ENCODE measurements around the gene SETBP1.

The SETBP1 gene

DNA sequence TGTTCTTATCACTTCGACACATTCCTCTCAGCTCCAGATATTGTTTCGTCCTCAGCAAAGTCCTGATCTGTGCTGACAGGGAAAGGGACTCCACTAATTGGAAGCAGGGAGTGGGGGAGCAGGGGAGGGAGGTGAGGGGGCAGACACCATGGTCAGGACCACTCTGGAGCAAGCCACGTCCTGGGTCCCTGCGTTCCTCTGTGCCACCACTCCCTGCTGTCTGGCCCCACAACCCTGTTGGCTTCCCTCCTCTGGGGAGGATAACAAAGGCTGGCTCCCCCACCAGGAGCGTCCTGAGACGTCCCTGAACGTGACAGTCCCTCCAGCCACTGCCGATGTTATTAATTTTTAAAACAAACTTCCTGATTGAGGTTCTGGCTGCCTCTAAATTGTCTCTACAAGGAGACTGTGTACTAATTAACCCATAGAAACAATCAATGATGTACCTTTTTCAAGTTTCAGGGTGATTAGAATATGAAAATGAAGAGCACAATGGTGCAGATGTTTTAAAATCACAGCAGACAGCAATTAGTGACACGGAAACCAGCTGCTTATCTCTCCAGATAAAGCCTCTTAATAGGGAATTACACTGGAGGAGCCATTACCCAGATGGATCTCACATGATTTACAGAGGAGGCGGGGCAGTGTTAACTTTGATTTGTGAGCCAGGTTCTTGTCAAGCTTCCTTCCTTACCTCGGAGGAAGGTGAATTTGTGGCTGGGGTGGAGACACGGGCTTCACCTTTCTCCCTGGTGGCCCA, 257.5 kb downstream of the SETBP1 start:
- DNase-seq (ENCODE audit: low read depth), result no peak

DNA sequence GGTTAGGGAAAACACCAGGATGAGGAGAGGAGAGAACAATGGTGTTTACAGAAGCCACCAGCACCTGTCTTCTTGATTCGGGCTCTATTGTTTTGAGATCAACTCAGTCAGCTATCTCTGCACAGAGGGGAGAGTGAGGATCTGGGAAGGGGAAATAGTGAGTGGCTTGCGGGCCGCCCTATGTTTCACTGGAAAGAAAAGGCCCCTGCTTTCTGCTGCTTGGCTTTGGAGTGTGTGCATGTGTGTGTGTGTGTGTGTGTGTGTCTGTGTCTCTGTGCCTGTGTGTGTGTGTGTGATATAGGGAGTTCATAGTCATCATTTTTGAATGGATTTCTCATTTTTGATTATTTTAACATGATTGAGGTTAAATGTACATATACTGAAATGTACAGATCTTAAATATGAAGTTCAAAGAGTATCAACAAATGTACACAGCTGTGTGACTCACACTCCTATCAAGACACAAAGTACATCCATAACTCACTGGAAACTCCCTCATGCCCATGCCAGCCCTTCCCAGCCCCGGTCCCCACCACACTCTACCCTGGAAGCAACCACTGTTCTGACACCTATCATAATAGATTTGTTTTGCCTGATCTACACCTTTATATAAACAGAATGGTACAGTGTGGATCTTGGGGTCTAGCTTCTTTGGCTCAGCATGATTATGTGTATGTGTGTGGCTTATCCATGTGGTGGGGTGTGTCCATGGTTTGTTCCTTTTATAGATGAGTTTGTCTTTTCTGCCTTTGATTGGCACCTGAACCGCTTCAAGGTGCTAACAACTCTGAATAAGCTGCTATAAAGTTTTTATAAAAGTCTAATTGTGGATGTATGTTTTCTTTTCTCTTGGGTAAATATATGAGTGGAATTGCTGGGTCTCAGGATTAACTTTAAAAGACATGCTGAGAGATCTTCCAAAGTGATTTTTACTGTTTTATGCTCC, 258.3 kb downstream of the SETBP1 start:
- no peak for DNase-seq (ENCODE audit: low read depth)

DNA sequence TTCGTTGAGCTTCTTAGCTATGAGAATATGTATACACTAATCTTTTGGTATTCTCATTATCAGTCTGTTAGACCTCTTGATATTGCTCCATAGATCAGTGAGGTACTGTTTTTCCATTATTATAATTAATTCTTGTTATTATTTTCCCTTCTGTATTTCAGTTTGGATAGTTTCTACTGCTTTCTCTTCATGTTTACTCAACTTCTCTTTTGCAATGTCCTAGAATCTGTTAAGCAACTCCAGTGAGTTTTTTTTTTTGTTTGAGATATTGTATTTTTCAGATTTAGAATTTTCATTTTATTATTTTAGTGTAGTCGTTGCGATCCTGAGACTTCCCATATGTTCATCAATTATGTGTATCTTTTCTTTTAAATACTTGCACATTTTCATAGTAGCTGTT, 260.8 kb downstream of the SETBP1 start:
- no peak for DNase-seq (ENCODE audit: low read depth)

DNA sequence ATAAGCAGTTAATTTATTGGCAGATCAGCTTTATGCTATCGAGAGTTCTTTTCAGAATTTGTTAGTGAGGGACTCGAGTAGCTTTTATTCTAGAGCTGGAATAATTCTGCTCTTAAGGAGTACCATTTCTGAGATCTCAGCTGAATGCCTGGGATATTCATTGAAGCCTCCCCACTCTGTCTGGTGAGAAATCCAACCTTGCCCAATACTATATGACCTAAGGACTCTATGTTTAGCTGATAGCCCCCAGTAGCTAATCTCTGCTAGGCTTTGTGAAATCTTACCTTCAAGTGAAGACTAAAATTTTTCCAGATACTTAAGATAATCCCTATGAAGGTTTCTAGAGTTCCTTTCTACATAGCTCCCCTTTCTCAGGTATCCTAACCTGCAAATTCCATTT, 261.4 kb downstream of the SETBP1 start:
- DNase-seq (ENCODE audit: low read depth), result no peak

DNA sequence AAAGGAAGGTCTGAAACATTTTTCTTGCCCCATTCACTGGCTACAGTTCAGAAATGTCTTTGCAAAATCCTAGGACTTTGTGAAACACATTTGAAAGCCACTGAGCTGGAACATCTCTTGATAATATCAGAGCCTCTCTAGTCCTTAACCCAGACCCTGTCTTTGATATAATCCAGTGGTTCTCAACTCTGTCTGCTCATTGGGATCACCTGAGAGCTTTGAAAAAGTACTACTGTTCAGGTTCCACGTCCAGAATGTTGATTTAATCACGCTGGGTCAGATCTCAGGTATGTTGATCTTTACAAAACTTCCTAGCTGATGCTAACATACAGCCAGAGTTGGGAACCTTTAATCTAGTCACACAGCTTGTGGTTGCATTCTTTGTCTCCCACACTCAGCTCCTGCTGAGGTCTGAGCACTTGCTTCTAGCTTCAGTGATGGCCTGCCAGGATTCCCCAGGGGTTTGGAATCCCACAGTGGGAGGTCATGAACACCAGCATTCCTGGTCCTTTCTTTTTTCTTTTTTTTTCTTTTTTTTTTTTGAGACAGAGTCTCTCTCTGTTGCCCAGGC, 262.7 kb downstream of the SETBP1 start:
- no peak for DNase-seq (ENCODE audit: low read depth)

DNA sequence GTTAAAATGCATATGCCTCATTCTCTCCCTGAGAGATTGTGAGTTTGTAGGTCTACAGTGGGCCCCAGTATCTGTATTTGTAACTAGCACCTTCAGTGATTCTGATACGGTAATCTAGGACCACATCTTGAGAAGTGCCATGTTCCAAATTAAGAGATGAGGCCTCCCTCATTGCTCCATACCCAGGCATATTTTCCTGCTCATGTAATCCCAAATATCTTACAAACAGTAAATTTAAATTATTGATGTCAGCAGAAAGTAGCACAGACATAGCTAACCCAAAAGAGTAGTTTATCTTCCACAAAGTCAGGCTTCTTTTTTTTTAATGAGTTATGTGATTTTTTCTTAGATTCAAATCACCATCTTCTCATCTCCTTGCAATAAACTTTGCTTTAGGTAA, 263.8 kb downstream of the SETBP1 start:
- no peak for DNase-seq (ENCODE audit: low read depth)

DNA sequence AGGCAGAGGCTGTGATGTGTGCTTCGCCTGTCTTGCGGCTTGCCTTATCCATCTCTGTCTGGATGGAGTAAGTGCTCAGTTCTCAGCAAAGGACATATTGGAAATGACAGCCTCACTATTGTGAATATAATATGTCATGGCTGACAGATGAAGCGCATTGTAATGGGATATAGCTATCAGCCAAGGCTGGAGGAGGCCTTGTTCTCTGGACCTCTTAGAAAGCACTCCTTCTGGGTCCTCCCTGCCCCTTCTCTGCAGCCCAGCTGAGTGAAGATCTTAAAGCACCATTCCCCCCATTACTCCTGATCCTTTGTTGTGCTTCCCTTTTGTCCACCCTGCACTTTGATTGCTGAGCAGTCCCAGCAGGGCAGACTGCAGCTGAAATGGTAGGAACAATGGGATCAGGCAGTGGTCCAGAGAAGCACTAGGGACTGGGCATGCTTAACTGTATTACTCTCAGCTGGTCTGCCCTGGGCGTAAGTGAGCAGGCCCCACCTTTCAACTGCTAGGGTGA, 265.3 kb downstream of the SETBP1 start:
- no peak for DNase-seq (ENCODE audit: low read depth)

DNA sequence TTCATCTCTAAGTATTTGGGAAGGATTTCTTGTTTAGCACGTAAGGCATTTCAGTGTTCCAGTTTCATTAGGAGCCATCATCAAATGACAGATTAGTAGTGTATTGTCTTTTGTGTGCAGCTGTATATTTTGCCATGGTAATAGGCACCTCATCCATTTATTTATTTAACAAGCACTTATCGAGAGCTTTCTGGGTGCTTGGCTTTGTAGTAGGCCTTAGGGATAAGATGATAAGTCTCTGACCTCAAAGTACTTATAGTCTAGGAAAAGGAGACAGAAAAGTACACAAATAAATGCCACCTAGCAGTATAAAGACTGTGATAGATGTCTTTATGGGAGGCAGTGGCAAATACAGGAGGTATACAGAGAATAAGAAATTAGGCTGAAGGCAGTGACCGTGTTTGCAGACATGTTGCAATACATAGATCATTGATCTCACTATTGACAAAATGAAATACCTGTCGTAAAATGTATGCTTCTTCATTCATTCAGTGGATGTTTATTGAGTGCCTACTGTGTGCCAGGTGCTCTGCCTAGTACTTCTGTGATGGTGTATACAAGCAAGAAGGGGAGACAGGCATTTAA, 265.9 kb downstream of the SETBP1 start:
- no peak for DNase-seq (ENCODE audit: low read depth)

DNA sequence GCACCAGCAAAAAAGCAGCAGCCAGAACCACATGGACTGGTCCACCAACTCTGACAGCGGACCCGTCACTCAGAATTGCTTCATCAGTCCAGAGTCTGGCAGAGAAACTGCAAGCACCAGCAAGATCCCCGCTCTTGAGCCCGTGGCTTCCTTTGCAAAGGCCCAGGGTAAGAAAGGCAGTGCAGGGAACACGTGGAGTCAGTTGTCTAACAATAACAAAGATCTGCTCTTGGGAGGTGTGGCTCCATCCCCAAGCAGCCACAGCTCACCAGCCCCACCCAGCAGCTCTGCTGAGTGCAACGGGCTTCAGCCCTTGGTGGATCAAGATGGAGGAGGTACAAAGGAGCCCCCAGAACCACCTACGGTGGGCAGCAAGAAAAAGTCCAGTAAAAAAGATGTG, 269.3 kb downstream of the SETBP1 start:
- DNase-seq (ENCODE audit: low read depth), result no peak

DNA sequence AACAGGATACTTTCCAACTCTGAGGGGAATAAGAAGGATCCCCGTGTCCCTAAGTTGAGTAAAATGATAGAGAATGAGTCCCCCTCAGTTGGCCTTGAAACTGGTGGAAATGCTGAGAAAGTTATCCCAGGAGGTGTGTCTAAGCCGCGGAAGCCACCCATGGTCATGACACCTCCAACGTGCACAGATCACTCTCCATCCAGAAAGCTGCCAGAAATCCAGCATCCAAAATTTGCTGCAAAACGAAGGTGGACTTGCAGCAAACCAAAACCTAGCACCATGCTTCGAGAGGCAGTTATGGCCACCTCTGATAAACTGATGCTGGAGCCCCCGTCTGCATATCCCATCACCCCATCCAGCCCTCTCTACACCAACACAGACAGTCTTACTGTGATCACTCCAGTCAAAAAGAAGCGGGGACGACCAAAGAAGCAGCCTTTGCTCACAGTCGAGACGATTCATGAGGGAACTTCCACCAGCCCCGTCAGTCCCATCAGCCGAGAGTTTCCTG, 270.1 kb downstream of the SETBP1 start:
- no peak for DNase-seq (ENCODE audit: low read depth)

DNA sequence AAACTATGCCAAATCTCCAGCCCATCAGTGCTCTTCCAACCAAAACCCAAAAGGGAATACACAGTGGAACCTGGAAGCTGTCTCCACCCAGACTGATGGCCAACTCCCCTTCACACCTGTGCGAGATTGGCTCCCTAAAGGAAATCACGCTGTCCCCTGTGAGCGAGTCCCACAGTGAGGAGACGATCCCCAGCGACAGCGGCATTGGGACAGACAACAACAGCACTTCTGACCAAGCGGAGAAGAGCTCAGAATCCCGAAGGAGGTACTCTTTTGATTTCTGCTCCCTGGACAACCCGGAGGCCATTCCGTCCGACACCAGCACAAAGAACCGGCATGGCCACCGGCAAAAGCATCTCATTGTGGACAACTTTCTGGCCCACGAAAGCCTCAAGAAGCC, 271.1 kb downstream of the SETBP1 start:
- DNase-seq (ENCODE audit: low read depth), result no peak

DNA sequence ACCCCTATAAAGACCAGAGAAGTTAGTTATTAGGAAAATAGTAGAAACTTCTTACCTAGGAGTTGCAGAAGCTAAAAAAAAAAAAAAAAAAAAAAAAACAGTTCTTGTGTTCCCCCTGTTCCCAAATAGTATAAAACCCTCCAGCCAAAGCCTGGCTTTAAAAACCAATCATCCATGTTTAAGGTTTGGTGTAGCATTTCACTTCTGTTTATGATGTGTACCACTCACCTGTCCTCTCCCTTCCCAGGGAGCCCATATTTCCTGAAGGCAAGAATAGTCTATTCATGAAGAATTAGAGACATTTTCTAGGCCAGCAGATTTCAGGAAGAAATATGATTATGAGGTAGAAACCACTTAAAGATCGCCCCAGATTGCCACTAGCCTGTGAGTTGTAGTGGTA, 273.6 kb downstream of the SETBP1 start:
- no peak for DNase-seq (ENCODE audit: low read depth)

DNA sequence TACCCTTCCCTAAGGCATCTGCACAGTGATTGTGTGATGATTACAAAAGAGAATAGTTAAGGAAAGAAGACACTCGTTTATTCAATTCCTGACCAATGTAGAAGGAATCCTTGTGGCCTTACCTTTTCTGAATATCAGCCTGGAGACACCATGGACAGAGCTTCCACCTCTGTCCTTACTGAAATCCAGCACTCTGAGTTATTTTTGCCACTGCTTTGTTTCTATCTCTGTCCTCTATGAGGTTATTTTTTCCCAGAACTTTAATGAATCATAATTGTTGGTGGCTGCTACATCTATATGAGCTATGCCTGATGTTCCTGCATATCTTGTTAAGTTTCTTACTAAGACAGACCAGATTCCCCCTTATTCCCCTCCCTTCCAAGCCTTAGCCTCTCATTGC, 275.1 kb downstream of the SETBP1 start:
- DNase-seq (ENCODE audit: low read depth), result no peak

DNA sequence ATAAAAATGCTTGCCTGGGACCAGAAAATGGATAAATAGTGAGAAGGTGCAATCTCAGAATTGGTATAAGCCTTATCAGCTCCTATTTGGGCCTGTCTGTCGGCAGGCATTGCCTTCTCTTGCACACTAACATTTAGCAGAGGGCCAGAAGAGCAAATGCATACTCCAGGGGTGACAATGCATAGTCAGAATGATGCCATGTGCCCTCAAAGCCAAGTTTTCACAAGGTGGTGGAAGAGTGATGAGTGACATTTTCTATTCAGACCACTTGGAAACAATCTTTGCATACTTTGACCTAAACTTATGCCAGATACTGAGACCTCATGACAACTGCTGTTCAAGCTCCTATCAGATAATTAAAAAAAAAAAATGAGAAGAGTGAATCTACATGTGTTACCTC, 276.3 kb downstream of the SETBP1 start:
- no peak for DNase-seq (ENCODE audit: low read depth)

DNA sequence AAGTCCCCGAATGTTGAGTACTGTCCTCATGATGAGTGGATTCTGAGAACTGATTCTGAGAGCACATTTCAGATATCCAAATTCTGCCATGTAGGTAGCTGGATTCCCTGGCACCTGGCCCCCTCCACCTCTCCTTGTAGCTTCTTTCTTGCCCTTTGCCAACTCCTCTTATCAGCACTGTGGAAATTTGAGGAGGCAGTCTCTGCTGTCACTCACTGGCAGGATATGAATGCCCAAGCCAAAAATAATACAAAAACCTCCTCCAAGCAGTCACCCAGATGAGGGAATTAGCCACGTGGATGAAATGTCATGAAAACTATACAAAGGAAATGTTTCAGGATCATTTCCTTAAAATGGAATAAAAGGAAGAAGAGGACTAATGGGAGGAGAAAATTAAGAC, 276.8 kb downstream of the SETBP1 start:
- DNase-seq (ENCODE audit: low read depth), result no peak

DNA sequence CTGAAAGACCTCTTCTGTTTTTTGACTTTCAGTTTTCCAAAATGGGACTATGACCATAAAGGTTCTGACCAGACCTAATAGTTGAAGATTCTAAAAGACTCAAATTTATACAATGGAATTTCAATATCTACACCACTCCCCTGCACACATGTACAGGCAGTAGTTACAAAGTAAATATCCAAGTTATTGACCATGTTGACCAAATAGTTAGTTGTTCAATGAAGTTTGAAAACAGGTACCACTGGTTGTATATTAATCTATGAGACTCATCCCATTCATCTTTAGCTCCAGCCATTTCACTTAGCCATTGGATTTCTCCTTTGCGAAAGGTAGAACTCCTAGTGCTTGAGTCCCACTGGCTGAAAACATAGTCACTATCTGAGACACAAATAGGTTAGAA, 277.4 kb downstream of the SETBP1 start:
- no peak for DNase-seq (ENCODE audit: low read depth)

DNA sequence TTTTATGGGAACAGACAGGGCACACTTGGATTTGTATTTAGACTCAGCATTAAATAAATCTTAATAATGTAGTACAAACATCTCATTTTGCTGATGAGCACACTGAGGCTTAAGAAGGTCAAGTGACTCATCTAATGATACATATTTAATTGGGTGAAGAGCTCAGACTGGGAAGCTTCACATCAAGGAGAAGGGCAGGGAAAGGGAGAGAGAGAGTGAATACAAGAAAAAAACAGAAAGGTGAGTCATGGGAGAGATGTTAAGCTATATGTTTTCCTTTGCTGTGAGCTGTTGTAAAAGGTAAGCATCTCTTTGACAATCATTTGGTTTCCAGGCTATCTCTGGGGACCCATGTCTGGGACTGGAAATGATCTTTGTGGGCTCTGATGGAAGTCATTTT, 277.8 kb downstream of the SETBP1 start:
- no peak for DNase-seq (ENCODE audit: low read depth)

DNA sequence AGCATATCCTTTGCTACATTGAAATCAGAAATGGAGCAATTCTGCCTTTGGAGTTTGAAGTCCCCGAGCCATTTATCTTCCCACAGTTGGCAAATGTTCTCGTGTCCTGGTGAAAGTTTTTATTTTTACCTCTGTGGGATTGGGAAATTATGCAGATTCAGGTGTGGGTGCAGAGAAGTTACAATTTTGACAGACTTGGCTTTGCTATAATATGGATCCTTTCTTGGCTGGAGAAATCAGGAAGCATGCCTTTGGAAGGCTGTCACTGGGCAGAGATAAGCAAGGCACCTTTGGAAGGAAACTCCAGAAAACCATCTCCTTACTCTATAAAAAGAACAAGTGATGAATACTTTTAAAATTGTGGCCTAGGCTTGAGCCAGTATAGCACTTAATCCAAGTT, 278.3 kb downstream of the SETBP1 start:
- DNase-seq (ENCODE audit: low read depth), result no peak

DNA sequence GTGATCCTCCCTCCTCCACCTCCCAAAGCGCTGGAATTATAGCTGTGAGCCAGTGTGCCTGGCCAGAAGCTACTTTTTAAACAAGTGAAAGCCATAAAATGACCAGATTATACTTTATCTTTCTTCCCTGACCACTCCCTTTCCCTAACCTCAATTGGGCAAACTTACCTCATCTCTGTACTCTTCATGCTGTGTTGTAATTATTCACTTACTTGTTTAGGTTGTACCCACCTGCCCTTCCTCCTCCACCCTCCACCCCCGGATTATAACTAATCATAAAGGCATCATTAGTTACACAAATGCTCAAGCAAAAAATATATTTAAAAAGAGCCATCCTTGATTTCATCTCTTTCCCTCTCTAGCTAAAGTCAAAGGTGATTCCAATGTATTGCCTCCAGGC, 279.9 kb downstream of the SETBP1 start:
- no peak for DNase-seq (ENCODE audit: low read depth)

DNA sequence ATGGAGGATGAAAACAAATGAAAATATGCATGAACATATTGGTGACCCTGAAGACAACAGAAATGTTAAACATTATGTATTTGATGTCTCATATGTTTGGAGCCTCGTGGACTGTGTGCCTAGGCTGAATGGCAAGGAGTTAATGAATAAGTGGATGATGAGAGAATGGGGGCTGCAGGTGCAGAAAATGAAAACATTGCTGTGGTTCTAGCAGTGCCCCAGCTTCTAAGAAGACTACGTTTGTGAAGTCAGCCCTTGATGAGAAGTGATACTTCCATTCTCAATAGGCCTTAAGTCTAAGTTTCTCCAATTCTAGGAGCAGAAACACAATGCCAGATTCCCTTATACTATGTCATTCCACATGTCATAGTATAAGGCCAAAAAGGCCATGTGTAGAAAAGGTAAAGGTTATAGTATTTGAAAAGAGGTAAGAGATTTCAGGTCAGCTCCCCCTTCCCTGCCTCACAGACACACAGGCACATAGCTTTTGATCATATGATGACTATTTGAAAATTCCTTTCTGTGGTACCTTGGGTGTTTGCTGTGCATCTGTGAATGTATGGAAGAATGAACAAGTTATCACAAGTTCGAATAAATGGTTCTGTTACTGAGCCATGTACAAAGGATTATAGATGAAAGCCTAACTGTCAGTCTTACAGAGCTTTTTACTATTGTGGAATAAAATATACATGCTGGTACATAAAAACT, 280.8 kb downstream of the SETBP1 start:
- no peak for DNase-seq (ENCODE audit: low read depth)

DNA sequence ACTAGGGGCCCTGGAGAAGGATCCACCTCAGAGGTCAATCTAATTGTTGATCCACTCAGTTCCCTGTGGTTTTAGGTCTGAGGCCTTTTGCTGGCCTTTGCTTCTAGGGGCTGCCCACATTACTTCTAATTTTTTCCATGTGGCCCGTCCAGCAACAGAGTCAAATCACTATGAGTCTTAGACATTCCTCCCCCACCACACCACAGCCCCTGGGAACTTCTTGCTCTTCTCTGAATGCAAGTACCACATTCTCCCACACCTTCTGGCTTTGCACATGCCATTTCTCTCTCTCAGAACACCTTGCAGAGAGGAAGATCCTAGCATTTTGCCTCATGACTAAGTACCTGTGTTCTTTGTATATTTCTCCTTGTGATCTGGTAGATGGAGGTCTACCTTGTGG, 286.9 kb downstream of the SETBP1 start:
- no peak for DNase-seq (ENCODE audit: low read depth)

DNA sequence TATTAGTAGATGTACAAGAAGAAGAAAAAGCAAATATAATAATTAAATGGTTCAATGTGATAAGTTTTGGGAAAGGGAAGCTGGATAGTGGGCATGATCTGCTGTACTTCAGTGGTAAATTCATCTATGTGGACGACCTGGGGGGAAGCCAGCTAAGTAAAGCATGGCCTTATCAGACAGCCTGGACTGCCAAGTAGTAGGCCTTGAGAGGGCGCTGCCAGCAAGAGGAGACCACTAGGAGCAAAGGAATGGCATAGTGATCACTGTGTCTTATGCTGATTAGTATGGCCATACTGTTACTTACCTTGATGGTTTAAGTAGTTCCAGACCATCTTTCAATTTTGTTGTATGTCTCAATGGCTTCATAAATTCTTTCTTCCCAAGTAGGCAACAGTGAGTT, 287.6 kb downstream of the SETBP1 start:
- no peak for DNase-seq (ENCODE audit: low read depth)
